Measurements from ENCODE around the gene NXPH3.
"Not testable (repeated sequence)": the region's sequence is repeated elsewhere in the genome, so short reads cannot be mapped to it uniquely, and the experiment has no call there.

Gene NXPH3

GRCh38 chr17:49567104-49567521 lies 8.6 kb upstream of the NXPH3 start:
- no peak for FAIRE-seq
- no peak for TF ChIP-seq CTCF (IDR thresholded peaks at IDR 0.05; ENCODE audit: insufficient read depth, missing control alignments)

GRCh38 chr17:49567871-49568694 lies 7.6 kb upstream of the NXPH3 start:
- DNase-seq (ENCODE audit: insufficient read length, low spot score) = peak; percentile 49
- TF ChIP-seq CTCF (IDR thresholded peaks at IDR 0.05; ENCODE audit: insufficient read depth, missing control alignments) = peak; percentile 99
- FAIRE-seq = no peak

More at GRCh38 chr17:49567104-49567521, 8.6 kb upstream of the NXPH3 start:
- DNase-seq (ENCODE audit: insufficient read length, low spot score) = no peak

- not testable (repeated sequence) for FAIRE-seq; DNase-seq (ENCODE audit: insufficient read length, low spot score)
Observed at GRCh38 chr17:49568695-49569047, 7.0 kb upstream of the NXPH3 start.

GRCh38 chr17:49570540-49571242 lies 5.0 kb upstream of the NXPH3 start:
- no peak for FAIRE-seq
- DNase-seq (ENCODE audit: insufficient read length, low spot score) = no peak
- no peak for TF ChIP-seq CTCF (IDR thresholded peaks at IDR 0.05; ENCODE audit: insufficient read depth, missing control alignments)

GRCh38 chr17:49571283-49571682 lies 4.4 kb upstream of the NXPH3 start:
- no peak for DNase-seq (ENCODE audit: insufficient read length, low spot score)
- no peak for FAIRE-seq
- no peak for TF ChIP-seq CTCF (IDR thresholded peaks at IDR 0.05; ENCODE audit: insufficient read depth, missing control alignments)

- FAIRE-seq = no peak
- no peak for DNase-seq (ENCODE audit: insufficient read length, low spot score)
- TF ChIP-seq CTCF (IDR thresholded peaks at IDR 0.05; ENCODE audit: insufficient read depth, missing control alignments) = no peak
Observed at GRCh38 chr17:49571764-49572163, 3.9 kb upstream of the NXPH3 start.

GRCh38 chr17:49572226-49572625 lies 3.4 kb upstream of the NXPH3 start:
- no peak for DNase-seq (ENCODE audit: insufficient read length, low spot score)
- no peak for FAIRE-seq
- no peak for TF ChIP-seq CTCF (IDR thresholded peaks at IDR 0.05; ENCODE audit: insufficient read depth, missing control alignments)
